ENCODE data around the gene XAB2.

XAB2 gene

DNA sequence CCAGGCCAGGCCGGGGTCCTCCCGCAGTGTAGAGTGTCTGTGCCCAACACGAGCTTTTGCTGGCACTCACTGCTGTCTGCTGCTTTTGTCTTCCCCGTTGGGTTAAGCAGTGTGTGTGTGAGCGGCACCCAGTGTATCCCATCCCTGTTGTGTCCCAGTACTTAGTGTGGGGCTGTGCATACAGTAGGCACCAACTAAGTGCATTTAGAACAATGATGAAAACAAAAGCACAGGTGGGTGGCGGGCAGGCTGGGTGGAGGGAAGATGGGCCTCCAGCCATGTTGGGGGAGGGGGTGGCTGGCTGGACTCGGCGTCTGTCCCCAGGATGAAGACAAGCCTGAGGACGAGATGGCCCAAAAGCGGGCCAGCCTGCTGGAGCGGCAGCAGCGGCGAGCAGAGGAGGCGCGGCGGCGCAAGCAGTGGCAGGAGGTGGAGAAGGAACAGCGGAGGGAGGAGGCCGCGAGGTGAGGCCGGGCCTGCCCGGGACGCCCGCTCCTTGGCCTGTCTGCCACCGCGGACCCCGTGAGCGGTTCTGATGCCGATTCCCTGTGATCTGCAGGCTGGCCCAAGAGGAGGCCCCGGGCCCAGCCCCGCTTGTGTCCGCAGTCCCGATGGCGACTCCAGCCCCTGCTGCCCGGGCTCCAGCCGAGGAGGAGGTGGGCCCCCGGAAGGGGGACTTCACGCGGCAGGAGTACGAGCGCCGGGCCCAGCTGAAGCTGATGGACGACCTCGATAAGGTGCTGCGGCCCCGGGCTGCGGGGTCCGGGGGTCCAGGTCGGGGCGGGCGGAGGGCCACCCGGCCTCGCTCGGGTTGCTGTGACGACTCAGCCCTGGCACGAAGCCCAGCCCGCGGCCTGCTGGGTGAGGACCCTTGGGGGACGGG lies 14.2 kb downstream of the XAB2 start:
- Histone ChIP-seq H2AFZ (ENCODE audit: low read depth, low read length, severe bottlenecking) (no peak overlapping the region), H3K4me3 (ENCODE audit: insufficient read depth, low read length, poor library complexity, severe bottlenecking) (no peak overlapping the region), H3K27ac (ENCODE audit: low read depth, low read length) (no peak overlapping the region), H3K9me2 (replicated peaks; ENCODE audit: insufficient read depth, low read length) (no peaks in the 10 kb centered on the region), H3F3A (ENCODE audit: insufficient read depth) (no peaks in the 10 kb centered on the region), H3K9ac (ENCODE audit: low read length) (no peak overlapping the region), H3K4me2 (ENCODE audit: low read depth, low read length, poor library complexity, severe bottlenecking) (no peak overlapping the region), H3K36me3 (ENCODE audit: low read length) (no peaks in the 10 kb centered on the region), H3K9me3 (ENCODE audit: insufficient read depth, low read length) (no peaks in the 10 kb centered on the region), H4K20me1 (ENCODE audit: low read depth, low read length) (no peaks in the 10 kb centered on the region), H3K79me2 (ENCODE audit: insufficient read depth, low read length) (no peaks in the 10 kb centered on the region), H3K27me3 (ENCODE audit: low read length) (no peaks in the 10 kb centered on the region)
- TF ChIP-seq, protein P1, sequence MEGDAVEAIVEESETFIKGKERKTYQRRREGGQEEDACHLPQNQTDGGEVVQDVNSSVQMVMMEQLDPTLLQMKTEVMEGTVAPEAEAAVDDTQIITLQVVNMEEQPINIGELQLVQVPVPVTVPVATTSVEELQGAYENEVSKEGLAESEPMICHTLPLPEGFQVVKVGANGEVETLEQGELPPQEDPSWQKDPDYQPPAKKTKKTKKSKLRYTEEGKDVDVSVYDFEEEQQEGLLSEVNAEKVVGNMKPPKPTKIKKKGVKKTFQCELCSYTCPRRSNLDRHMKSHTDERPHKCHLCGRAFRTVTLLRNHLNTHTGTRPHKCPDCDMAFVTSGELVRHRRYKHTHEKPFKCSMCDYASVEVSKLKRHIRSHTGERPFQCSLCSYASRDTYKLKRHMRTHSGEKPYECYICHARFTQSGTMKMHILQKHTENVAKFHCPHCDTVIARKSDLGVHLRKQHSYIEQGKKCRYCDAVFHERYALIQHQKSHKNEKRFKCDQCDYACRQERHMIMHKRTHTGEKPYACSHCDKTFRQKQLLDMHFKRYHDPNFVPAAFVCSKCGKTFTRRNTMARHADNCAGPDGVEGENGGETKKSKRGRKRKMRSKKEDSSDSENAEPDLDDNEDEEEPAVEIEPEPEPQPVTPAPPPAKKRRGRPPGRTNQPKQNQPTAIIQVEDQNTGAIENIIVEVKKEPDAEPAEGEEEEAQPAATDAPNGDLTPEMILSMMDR (IDR thresholded peaks at IDR 0.05; ENCODE audit: insufficient read depth, low read length, poor library complexity, severe bottlenecking): no peak
- TF ChIP-seq EZH2phosphoT487 (conservative IDR thresholded peaks at IDR 0.05; ENCODE audit: low read length): no peak

DNA sequence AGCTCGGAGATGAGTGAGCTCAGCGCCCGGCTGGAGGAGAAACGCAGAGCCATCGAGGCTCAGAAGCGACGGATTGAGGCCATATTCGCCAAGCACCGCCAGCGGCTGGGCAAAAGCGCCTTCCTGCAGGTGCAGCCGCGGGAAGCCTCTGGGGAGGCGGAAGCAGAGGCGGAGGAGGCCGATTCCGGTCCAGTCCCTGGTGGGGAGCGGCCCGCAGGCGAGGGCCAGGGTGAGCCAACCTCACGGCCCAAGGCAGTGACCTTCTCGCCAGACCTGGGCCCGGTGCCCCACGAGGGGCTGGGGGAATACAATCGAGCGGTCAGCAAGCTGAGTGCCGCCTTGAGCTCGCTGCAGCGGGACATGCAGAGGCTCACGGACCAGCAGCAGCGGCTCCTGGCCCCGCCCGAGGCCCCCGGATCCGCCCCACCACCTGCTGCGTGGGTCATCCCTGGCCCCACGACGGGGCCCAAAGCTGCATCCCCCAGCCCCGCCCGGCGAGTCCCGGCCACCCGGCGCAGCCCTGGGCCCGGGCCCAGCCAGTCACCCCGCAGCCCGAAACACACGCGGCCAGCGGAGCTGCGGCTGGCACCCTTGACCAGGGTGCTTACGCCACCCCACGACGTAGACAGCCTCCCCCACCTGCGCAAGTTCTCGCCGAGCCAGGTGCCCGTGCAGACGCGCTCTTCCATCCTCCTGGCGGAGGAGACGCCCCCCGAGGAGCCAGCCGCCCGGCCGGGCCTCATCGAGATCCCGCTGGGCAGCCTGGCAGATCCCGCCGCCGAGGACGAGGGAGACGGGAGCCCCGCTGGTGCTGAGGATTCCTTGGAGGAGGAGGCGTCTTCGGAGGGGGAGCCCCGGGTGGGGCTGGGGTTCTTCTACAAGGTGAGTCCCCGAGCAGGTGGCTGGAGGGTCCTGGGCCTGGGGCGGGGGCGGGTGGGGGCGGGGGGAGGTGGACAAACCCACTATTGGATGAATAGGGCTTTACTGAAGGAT lies 16.8 kb downstream of the XAB2 start:
- Histone ChIP-seq H3K4me3 (ENCODE audit: insufficient read depth, low read length, poor library complexity, severe bottlenecking) (no peak overlapping the region), H3K27ac (ENCODE audit: low read depth, low read length) (no peak overlapping the region), H3K27me3 (ENCODE audit: low read length) (no peaks in the 10 kb centered on the region), H3K36me3 (ENCODE audit: low read length) (no peaks in the 10 kb centered on the region), H2AFZ (ENCODE audit: low read depth, low read length, severe bottlenecking) (no peak overlapping the region), H3K9me2 (replicated peaks; ENCODE audit: insufficient read depth, low read length) (no peaks in the 10 kb centered on the region), H3K9me3 (ENCODE audit: insufficient read depth, low read length) (no peaks in the 10 kb centered on the region), H3K9ac (ENCODE audit: low read length) (no peak overlapping the region), H3K79me2 (ENCODE audit: insufficient read depth, low read length) (no peaks in the 10 kb centered on the region), H3F3A (ENCODE audit: insufficient read depth) (no peaks in the 10 kb centered on the region), H4K20me1 (ENCODE audit: low read depth, low read length) (no peaks in the 10 kb centered on the region), H3K4me2 (ENCODE audit: low read depth, low read length, poor library complexity, severe bottlenecking) (no peak overlapping the region)
- TF ChIP-seq EZH2phosphoT487 (conservative IDR thresholded peaks at IDR 0.05; ENCODE audit: low read length): no peak

DNA sequence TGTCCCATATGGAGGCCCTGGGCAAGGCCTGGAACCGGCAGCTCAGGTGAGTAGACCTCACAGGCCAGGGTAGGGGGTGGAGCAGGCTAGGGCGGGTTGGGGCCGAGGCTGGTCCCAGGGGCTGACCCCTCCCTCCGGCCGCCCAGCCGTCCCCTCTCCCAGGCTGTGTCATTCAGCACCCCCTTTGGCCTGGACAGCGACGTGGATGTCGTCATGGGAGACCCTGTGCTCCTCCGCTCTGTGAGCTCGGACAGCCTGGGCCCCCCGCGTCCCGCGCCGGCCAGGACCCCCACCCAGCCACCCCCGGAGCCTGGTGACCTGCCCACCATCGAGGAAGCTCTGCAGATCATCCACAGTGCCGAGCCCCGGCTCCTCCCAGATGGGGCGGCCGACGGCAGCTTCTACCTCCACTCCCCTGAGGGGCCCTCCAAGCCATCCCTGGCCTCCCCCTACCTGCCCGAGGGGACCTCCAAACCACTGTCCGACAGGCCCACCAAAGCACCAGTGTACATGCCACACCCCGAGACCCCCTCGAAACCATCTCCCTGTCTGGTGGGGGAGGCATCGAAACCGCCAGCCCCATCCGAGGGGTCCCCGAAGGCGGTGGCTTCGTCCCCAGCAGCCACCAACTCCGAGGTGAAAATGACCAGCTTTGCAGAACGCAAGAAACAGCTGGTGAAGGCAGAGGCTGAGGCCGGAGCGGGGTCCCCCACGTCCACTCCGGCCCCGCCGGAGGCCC lies 17.6 kb downstream of the XAB2 start:
- Histone ChIP-seq H4K20me1 (ENCODE audit: low read depth, low read length) (no peaks in the 10 kb centered on the region), H3K9ac (ENCODE audit: low read length) (no peak overlapping the region), H3F3A (ENCODE audit: insufficient read depth) (no peaks in the 10 kb centered on the region), H3K9me2 (replicated peaks; ENCODE audit: insufficient read depth, low read length) (no peaks in the 10 kb centered on the region), H3K4me2 (ENCODE audit: low read depth, low read length, poor library complexity, severe bottlenecking) (no peak overlapping the region), H3K27me3 (ENCODE audit: low read length) (no peaks in the 10 kb centered on the region), H3K36me3 (ENCODE audit: low read length) (no peaks in the 10 kb centered on the region), H3K27ac (ENCODE audit: low read depth, low read length) (no peak overlapping the region), H3K79me2 (ENCODE audit: insufficient read depth, low read length) (no peaks in the 10 kb centered on the region), H3K4me3 (ENCODE audit: insufficient read depth, low read length, poor library complexity, severe bottlenecking) (no peak overlapping the region), H3K9me3 (ENCODE audit: insufficient read depth, low read length) (no peaks in the 10 kb centered on the region), H2AFZ (ENCODE audit: low read depth, low read length, severe bottlenecking) (no peak overlapping the region)
- TF ChIP-seq, protein P1 (IDR thresholded peaks at IDR 0.05; ENCODE audit: insufficient read depth, low read length, poor library complexity, severe bottlenecking): no peak
- TF ChIP-seq EZH2phosphoT487 (conservative IDR thresholded peaks at IDR 0.05; ENCODE audit: low read length): no peak
